ENCODE measurements around the gene ADAMTS12. TPM values are rescaled to one million over a fixed set of nuclear protein-coding genes. Genes with fewer than 3 reads are reported as not detected.

Gene ADAMTS12
- total RNA-seq, 1 experiment from 2014 or later = 6.2 TPM

DNA sequence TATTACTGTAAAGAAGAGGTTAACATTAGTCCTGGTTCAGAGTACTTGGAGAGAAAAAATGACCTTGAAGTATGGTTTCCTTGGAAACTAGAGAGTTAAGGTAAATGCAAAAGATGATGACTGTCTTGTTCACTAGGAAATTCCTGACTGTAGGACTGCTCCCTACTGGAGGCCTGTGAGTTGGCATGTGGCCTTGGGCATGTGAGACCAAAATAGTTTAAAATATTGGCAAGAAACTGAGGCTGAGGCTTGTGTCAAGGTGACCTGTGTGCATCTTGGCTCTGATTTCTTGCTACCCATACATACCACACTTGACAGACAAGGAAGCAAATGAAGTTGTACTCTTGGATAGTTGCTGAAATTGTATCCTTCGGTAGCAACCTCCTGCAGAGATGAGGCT lies 354.6 kb downstream of the ADAMTS12 start:
- Mint-ChIP-seq H3K36me3 (ENCODE audit: insufficient read depth in 1 of 3, low read depth in 3 of 3) (peaks cover 4 to 10% (median 4%) of the 10 kb centered on the region in 3 experiments; a peak in 4 of 7 replicates), H3K27ac (no peak overlapping the region), H3K9me3 (no peaks in the 10 kb centered on the region), H3K27me3 (ENCODE audit: low read depth) (peaks cover 7% of the 10 kb centered on the region), H3K4me1 (peaks cover 7 to 10% of the 10 kb centered on the region in 2 experiments), H3K4me3 (no peak overlapping the region)
- no peak overlapping the region for H2AK5ac ChIP-seq (ENCODE audit: insufficient read length, low read length)
- H4K8ac ChIP-seq (replicated peaks; ENCODE audit: insufficient read length, low read depth, low read length) = no peak overlapping the region
- H4K5ac ChIP-seq (ENCODE audit: insufficient read length, low read depth, low read length) = no peak overlapping the region
- no peak overlapping the region for H2BK15ac ChIP-seq (ENCODE audit: low read depth, low read length)
- H3K14ac ChIP-seq (ENCODE audit: insufficient read depth, low read length) = no peak overlapping the region
- H3K27me3 ChIP-seq (ENCODE audit: insufficient read depth, low read length) = no peaks in the 10 kb centered on the region
- H3K27ac ChIP-seq (ENCODE audit: insufficient read length, low read depth, low read length) = no peak overlapping the region
- no peaks in the 10 kb centered on the region for H3K4me1 ChIP-seq (ENCODE audit: insufficient read depth, low read length)
- no peak overlapping the region for H3K9ac ChIP-seq (ENCODE audit: extremely low read depth, insufficient read length, low read length)
- H3K9me3 ChIP-seq (ENCODE audit: control insufficient read depth, low read depth, low read length) = no peaks in the 10 kb centered on the region
- H3K23ac ChIP-seq (ENCODE audit: insufficient read length, low read depth, low read length) = no peak overlapping the region
- no peaks in the 10 kb centered on the region for H3K23me2 ChIP-seq (ENCODE audit: insufficient read length, low read depth, low read length, poor library complexity, severe bottlenecking)
- H2BK20ac ChIP-seq (ENCODE audit: low read depth, low read length, poor library complexity, severe bottlenecking) = no peak overlapping the region
- no peaks in the 10 kb centered on the region for H3K79me1 ChIP-seq (ENCODE audit: insufficient read depth, low read depth, low read length, poor library complexity, severe bottlenecking)
- DNase-seq = no peak
- WGBS (ENCODE audit: extremely low coverage, insufficient read length, low lambda C conversion rate) = no CpG with 5 or more reads among the region's 1 CpG
- no peak overlapping the region for H3K56ac ChIP-seq (ENCODE audit: insufficient read length, low read depth, low read length)
- H3K4ac ChIP-seq (ENCODE audit: low read depth, low read length) = no peak overlapping the region
- no peak overlapping the region for H2AFZ ChIP-seq (ENCODE audit: low read length)
- no peak overlapping the region for H2BK120ac ChIP-seq (ENCODE audit: low read depth, low read length, poor library complexity, severe bottlenecking)
- TF ChIP-seq, protein P1, sequence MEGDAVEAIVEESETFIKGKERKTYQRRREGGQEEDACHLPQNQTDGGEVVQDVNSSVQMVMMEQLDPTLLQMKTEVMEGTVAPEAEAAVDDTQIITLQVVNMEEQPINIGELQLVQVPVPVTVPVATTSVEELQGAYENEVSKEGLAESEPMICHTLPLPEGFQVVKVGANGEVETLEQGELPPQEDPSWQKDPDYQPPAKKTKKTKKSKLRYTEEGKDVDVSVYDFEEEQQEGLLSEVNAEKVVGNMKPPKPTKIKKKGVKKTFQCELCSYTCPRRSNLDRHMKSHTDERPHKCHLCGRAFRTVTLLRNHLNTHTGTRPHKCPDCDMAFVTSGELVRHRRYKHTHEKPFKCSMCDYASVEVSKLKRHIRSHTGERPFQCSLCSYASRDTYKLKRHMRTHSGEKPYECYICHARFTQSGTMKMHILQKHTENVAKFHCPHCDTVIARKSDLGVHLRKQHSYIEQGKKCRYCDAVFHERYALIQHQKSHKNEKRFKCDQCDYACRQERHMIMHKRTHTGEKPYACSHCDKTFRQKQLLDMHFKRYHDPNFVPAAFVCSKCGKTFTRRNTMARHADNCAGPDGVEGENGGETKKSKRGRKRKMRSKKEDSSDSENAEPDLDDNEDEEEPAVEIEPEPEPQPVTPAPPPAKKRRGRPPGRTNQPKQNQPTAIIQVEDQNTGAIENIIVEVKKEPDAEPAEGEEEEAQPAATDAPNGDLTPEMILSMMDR (conservative IDR thresholded peaks at IDR 0.05) = no peak
- no peak overlapping the region for H4K91ac ChIP-seq (ENCODE audit: insufficient read length, low read depth, low read length)
- no peak overlapping the region for H3K4me2 ChIP-seq (ENCODE audit: insufficient read depth, insufficient read length, low read length)
- H3K18ac ChIP-seq (ENCODE audit: insufficient read length, low read depth, low read length) = no peak overlapping the region
- no peak overlapping the region for H2BK12ac ChIP-seq (ENCODE audit: insufficient read length, low read depth, low read length)
- H3T11ph ChIP-seq (ENCODE audit: low read length) = no peak overlapping the region
- H3K79me2 ChIP-seq (ENCODE audit: insufficient read depth, low read length) = no peaks in the 10 kb centered on the region
- H4K20me1 ChIP-seq (ENCODE audit: control insufficient read depth, insufficient read depth, insufficient read length) = no peaks in the 10 kb centered on the region
- H2BK5ac ChIP-seq (ENCODE audit: insufficient read length, low read length) = no peak overlapping the region

Measured in H9 (cell line).